ENCODE data around the gene CCL21. TPM values are rescaled to one million over a fixed set of nuclear protein-coding genes. Genes with fewer than 3 reads are reported as not detected.
A peak's percentile ranks its signal among the peaks of the same experiment; 100 is the strongest.

CCL21 gene
- total RNA-seq, 2 donors from 2014 or later, result 7.2 to 24.5 TPM

DNA sequence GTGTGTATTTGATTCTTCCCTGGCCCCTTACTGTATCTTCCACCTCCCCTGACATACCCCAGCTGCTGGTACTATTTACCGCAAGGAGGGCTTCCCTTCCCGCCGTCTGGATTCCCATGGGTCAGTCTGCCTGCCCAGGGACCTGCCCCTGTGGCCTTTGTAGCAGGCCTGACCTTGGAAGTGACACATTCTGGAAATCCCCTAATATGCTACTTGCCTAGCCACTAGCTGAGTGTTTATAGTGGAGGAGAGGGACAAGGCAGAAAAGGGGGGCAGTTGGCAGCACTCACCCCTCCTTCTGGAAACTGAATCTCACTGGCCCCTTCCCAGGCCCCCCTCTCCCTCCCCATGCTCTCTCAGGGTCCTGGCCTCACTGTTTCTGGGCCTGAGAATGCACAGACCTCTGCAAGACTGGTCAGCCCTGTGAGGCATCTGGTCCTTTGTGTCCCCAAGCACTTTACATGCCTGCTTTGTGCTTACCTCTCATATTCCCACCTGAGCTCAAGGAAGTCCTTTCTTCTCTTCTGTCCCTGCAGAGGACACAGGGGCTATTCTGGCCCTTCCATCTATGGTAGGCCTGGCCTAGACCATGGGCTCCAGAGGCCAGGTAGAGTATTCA is 8.2 kb upstream of the CCL21 start:
- 74% methylated on average over 3 of the region's 3 CpGs for WGBS
- Histone ChIP-seq H3K27me3 (replicated peaks; ENCODE audit: insufficient read depth) (no peaks in the 10 kb centered on the region), H3K27ac (no peak overlapping the region), H3K4me1 (replicated peaks) (no peaks in the 10 kb centered on the region), H3K4me3 (no peak overlapping the region), H3K9me3 (no peaks in the 10 kb centered on the region), H3K36me3 (no peaks in the 10 kb centered on the region)
- DNase-seq (ENCODE audit: low spot score), result no peak
- TF ChIP-seq POLR2AphosphoS5 (IDR thresholded peaks at IDR 0.05), result no peak
- TF ChIP-seq, protein P1, sequence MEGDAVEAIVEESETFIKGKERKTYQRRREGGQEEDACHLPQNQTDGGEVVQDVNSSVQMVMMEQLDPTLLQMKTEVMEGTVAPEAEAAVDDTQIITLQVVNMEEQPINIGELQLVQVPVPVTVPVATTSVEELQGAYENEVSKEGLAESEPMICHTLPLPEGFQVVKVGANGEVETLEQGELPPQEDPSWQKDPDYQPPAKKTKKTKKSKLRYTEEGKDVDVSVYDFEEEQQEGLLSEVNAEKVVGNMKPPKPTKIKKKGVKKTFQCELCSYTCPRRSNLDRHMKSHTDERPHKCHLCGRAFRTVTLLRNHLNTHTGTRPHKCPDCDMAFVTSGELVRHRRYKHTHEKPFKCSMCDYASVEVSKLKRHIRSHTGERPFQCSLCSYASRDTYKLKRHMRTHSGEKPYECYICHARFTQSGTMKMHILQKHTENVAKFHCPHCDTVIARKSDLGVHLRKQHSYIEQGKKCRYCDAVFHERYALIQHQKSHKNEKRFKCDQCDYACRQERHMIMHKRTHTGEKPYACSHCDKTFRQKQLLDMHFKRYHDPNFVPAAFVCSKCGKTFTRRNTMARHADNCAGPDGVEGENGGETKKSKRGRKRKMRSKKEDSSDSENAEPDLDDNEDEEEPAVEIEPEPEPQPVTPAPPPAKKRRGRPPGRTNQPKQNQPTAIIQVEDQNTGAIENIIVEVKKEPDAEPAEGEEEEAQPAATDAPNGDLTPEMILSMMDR (IDR thresholded peaks at IDR 0.05), result no peak
- no peak for TF ChIP-seq POLR2A (IDR thresholded peaks at IDR 0.05)
- intact Hi-C loops (cut with DNase I), result no loop called here

DNA sequence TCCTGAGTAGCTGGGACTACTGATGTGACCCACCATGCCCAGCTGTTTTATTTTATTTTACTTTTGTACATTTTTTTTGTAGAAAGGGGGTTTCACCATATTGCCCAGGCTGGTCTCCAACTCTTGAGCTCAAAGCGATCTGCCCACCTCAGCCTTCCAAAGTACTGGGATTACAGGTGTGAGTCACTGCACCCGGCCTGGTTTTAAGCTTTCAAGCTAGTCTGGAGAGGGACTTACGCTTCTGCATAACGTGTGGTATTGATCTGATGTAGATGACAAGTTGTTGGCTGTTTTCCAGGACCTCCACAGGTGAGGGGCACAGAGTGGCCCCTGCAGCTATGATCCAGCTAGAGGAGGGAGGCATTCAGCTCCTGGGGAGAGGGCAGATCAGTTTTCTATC is 6.8 kb upstream of the CCL21 start:
- Histone ChIP-seq H3K36me3 (no peaks in the 10 kb centered on the region), H3K27me3 (replicated peaks; ENCODE audit: insufficient read depth) (no peaks in the 10 kb centered on the region), H3K27ac (no peak overlapping the region), H3K4me1 (replicated peaks) (no peaks in the 10 kb centered on the region), H3K9me3 (no peaks in the 10 kb centered on the region), H3K4me3 (no peak overlapping the region)
- DNase-seq (ENCODE audit: low spot score), result no peak
- WGBS, result 70% methylated on average over 4 of the region's 4 CpGs
- TF ChIP-seq POLR2A (IDR thresholded peaks at IDR 0.05), result no peak
- intact Hi-C loops (cut with DNase I), result no loop called here

DNA sequence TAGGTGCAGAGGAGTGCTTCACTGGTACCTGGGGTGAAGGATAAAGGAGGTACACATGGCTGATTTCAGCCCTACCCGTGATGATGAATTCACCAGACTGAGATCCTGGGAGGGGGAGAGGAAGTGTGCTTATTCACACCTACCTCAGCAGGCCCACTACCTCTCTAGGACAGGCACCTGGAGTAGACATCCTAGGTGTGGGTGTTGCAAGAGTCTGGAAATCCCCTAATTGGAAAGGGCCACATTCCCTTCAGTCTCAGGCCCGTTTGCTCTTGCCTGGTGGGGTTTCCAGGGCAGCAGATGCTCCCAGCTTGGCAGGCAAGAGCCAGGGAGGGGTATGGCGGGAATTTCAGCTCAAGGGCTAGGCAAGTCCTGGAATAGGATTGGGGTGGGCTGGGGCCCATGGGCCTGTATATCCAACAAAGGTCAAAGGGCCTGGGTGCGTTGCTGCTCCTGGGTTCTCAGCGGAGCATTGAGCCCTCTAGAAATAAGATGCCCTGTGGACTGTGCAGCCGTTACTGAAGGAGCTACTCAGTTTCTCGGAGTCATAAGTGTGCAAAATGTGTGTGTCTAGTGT is 5.8 kb upstream of the CCL21 start:
- 85% methylated on average over 7 of the region's 7 CpGs for WGBS

DNA sequence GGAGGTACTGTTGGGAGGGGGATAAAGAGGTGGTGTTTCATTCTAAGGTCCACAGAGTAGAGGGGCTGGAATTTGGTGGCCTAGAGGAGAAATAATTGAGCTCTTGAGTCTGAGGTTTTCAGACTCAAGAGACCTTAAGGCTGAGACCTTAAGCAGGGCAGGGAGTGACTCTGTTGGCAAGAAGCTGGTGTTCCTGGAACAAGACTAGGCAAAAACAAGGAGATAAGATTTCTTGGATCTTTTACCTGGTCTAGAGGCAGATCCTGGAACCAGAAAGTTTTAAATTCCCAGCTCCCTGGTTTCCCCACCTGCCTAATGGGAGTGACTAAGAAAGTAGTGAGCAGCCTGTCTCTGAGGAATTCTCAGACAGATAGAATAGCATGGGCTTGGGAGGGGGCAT is 4.1 kb upstream of the CCL21 start:
- intact Hi-C loops (cut with DNase I), result no loop called here
- H3K4me3 ChIP-seq, result no peak overlapping the region
- H3K4me1 ChIP-seq (replicated peaks), result no peaks in the 10 kb centered on the region
- TF ChIP-seq POLR2AphosphoS5 (IDR thresholded peaks at IDR 0.05) (peak; percentile 29), POLR2A (IDR thresholded peaks at IDR 0.05) (no peak)
- TF ChIP-seq, protein P1 (IDR thresholded peaks at IDR 0.05), result no peak
- peak; percentile 11 for DNase-seq (ENCODE audit: low spot score)
- no peaks in the 10 kb centered on the region for H3K27me3 ChIP-seq (replicated peaks; ENCODE audit: insufficient read depth)
- H3K36me3 ChIP-seq, result no peaks in the 10 kb centered on the region
- no peak overlapping the region for H3K27ac ChIP-seq
- H3K9me3 ChIP-seq, result no peaks in the 10 kb centered on the region

More for the DNA sequence above, 5.8 kb upstream of the CCL21 start:
- H3K27ac ChIP-seq, result no peak overlapping the region
- no peaks in the 10 kb centered on the region for H3K9me3 ChIP-seq
- DNase-seq (ENCODE audit: low spot score), result no peak
- no peak overlapping the region for H3K4me3 ChIP-seq
- H3K27me3 ChIP-seq (replicated peaks; ENCODE audit: insufficient read depth), result no peaks in the 10 kb centered on the region
- TF ChIP-seq POLR2AphosphoS5 (IDR thresholded peaks at IDR 0.05), result no peak
- H3K4me1 ChIP-seq (replicated peaks), result no peaks in the 10 kb centered on the region
- no peaks in the 10 kb centered on the region for H3K36me3 ChIP-seq
- intact Hi-C loops (cut with DNase I), result no loop called here

DNA sequence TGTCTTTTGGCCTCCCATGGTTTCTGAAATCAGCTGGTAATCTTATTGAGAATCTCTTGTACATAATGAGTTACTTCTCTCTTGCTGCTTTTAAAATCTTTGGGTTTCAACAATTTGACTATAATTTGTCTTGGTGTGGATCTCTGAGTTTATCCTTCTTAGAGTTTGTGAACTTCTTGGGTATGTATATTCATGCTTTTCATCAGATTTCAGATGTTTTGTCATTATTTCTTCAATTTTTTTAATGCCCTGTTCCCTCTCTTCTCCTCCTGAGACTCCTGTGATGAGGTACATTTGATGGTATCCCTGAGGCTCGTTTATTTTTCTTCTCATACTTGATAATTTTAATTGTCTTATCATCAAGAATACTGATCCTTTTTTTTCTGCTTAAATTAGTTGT is 2.2 kb upstream of the CCL21 start:
- no peak overlapping the region for H3K27ac ChIP-seq
- intact Hi-C loops (cut with DNase I), result no loop called here
- H3K4me3 ChIP-seq, result no peak overlapping the region
- TF ChIP-seq, protein P1 (IDR thresholded peaks at IDR 0.05), result no peak
- TF ChIP-seq POLR2AphosphoS5 (IDR thresholded peaks at IDR 0.05), result no peak
- TF ChIP-seq POLR2A (IDR thresholded peaks at IDR 0.05), result no peak
- no peaks in the 10 kb centered on the region for H3K9me3 ChIP-seq
- H3K36me3 ChIP-seq, result no peaks in the 10 kb centered on the region
- no peak for DNase-seq (ENCODE audit: low spot score)
- 78% methylated on average over 1 of the region's 1 CpG for WGBS
- no peaks in the 10 kb centered on the region for H3K4me1 ChIP-seq (replicated peaks)
- no peaks in the 10 kb centered on the region for H3K27me3 ChIP-seq (replicated peaks; ENCODE audit: insufficient read depth)

Measured in prostate gland (tissue), 2 donors.